DND-41 (cell line): Measurements from ENCODE around the gene CMTM7.

Source experiments
- CTCF ChIP-seq: IDR thresholded peaks from 2 replicates; pipeline ENCODE4 v1.5.1; 2012; ENCODE audit warnings: borderline replicate concordance, low read length, moderate library complexity, mild to moderate bottlenecking; ENCODE audit not compliant: poor library complexity, severe bottlenecking; ENCODE audit errors: extremely low read depth
- EZH2 ChIP-seq: IDR thresholded peaks from 3 replicates; pipeline ENCODE4 v1.6.1; 2012; ENCODE audit warnings: borderline replicate concordance, low read depth, mild to moderate bottlenecking, moderate library complexity, low read length, inconsistent platforms; ENCODE audit not compliant: severe bottlenecking

- TF ChIP-seq EZH2, result no peak
- TF ChIP-seq CTCF, result no peak
Observed at GRCh38 chr3:32430900-32431299, 39.2 kb downstream of the CMTM7 start.
